Measurements from ENCODE around the gene CFAP299. TPM values are rescaled to one million over a fixed set of nuclear protein-coding genes. Genes with fewer than 3 reads are reported as not detected.
"Not testable (repeated sequence)": the region's sequence is repeated elsewhere in the genome, so short reads cannot be mapped to it uniquely, and the experiment has no call there.

CFAP299 gene
- total and polyA plus RNA-seq, 4 donors: not detected

DNA sequence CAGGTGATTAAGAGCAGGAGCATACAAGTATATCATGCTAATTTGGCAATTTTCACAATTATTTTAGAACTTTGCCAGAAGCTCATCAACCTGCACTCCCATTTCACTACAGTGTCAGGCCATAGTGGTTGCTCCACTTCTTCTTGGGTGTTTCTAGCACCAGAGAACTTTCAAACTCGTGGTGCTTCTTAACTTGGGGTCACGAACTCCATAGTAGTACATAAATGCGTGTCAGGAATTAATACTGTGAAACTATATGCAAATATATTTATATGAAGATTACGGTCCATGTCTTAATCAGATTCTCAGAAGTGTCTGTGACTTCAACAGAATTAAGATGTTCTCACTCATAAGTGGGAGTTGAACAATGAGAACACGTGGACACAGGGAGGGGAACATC is 440.6 kb downstream of the CFAP299 start:
- Histone ChIP-seq H3K27me3 (ENCODE audit: control insufficient read depth in 1 of 2, insufficient read depth in 2 of 2, low read length in 1 of 2) (peaks cover 0 to 1% of the 10 kb centered on the region in 2 donors), H3K36me3 (ENCODE audit: control insufficient read depth in 1 of 2, insufficient read depth in 2 of 2, low read length in 1 of 2) (no peaks in the 10 kb centered on the region), H3K4me3 (ENCODE audit: low read length in 2 of 2) (no peak overlapping the region), H3K27ac (ENCODE audit: low read depth in 1 of 2, low read length in 2 of 2) (no peak overlapping the region), H3K9me3 (ENCODE audit: control insufficient read depth, low read length) (no peaks in the 10 kb centered on the region), H3K4me1 (ENCODE audit: control insufficient read depth in 1 of 2, insufficient read depth in 2 of 2, low read length in 2 of 2) (no peaks in the 10 kb centered on the region)
- DNase-seq (no peak), ATAC-seq (ENCODE audit: low FRiP score) (no peak)
- intact Hi-C loops (cut with DNase I): no loop called here
- 76% methylated on average over 5 of the region's 5 CpGs for WGBS, 2 donors

DNA sequence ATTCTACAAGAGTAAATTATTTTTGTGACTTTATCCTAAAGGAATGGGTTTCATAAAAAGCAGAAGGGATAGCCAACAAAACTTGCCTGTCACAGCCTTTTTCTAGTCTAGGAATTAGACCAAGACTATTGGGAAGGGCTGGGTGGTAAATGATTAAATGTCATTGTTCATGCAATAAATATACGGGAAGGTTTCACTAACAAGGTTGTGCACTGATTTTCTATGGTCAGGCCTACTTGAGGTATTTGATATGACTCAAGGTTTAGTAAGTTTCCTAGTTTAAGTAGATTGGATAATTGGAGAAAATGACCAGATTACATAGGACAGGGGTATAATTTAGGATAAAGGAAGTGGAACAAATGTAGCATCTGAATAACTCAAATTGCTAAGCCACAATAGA is 445.9 kb downstream of the CFAP299 start:
- no peaks in the 10 kb centered on the region for H3K36me3 ChIP-seq (ENCODE audit: control insufficient read depth in 1 of 2, insufficient read depth in 2 of 2, low read length in 1 of 2)
- H3K9me3 ChIP-seq (ENCODE audit: control insufficient read depth, low read length): no peaks in the 10 kb centered on the region
- intact Hi-C loops (cut with DNase I): no loop called here
- ATAC-seq (ENCODE audit: low FRiP score) (no peak), DNase-seq (no peak)
- no peak overlapping the region for H3K4me3 ChIP-seq (ENCODE audit: low read length in 2 of 2)
- no peaks in the 10 kb centered on the region for H3K4me1 ChIP-seq (ENCODE audit: control insufficient read depth in 1 of 2, insufficient read depth in 2 of 2, low read length in 2 of 2)
- H3K27me3 ChIP-seq (ENCODE audit: control insufficient read depth in 1 of 2, insufficient read depth in 2 of 2, low read length in 1 of 2): no peaks in the 10 kb centered on the region
- no peak overlapping the region for H3K27ac ChIP-seq (ENCODE audit: low read depth in 1 of 2, low read length in 2 of 2)
- 77 to 84% methylated on average over 1 of the region's 1 CpG for WGBS, 2 donors

DNA sequence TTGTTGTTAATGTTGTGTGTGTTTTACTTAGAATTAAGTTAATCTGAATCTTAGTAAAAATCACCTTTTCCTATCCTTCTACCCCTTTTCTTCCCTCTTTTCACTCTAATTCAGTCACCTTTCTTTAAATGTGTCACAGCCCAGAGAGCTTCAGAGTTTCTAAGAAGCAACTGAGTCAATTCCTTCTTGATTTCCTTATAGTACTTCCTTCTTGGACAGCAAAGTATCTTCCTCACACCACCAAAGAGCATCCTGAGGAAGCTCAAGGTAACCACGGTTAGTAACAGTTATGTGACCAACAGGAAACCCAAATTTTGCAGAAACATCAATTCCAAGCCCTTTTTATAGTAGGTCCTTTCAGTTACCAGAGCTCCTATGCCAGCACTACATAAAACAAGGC is 451.8 kb downstream of the CFAP299 start:
- Histone ChIP-seq H3K36me3 (ENCODE audit: control insufficient read depth in 1 of 2, insufficient read depth in 2 of 2, low read length in 1 of 2) (no peaks in the 10 kb centered on the region), H3K4me3 (ENCODE audit: low read length in 2 of 2) (no peak overlapping the region), H3K4me1 (ENCODE audit: control insufficient read depth in 1 of 2, insufficient read depth in 2 of 2, low read length in 2 of 2) (no peaks in the 10 kb centered on the region), H3K9me3 (ENCODE audit: control insufficient read depth, low read length) (no peaks in the 10 kb centered on the region), H3K27me3 (ENCODE audit: control insufficient read depth in 1 of 2, insufficient read depth in 2 of 2, low read length in 1 of 2) (no peaks in the 10 kb centered on the region), H3K27ac (ENCODE audit: low read depth in 1 of 2, low read length in 2 of 2) (no peak overlapping the region)
- ATAC-seq (ENCODE audit: low FRiP score): no peak
- DNase-seq: no peak
- intact Hi-C loops (cut with DNase I): no loop called here
- WGBS, 2 donors: 69 to 74% methylated on average over 1 of the region's 1 CpG

DNA sequence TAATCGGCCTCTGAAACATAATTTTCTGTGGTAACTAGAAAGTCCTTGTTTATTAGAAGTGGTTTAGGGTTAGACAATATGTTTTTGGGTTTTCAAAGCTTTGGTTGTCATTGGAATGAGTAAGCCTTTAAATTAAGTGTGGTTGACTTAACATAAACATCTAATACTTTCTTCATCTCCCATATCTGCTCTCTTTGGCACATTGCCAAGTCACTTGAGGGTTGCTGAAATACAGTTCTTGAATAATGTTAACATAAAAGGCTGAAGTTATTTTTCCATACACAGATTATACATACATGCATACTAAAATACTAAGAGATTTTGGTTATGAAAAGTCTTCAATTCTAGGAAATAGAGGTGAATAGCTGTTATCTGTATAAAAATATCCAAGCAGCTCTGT is 453.3 kb downstream of the CFAP299 start:
- Histone ChIP-seq H3K9me3 (ENCODE audit: control insufficient read depth, low read length) (no peaks in the 10 kb centered on the region), H3K4me1 (ENCODE audit: control insufficient read depth in 1 of 2, insufficient read depth in 2 of 2, low read length in 2 of 2) (no peaks in the 10 kb centered on the region), H3K4me3 (ENCODE audit: low read length in 2 of 2) (no peak overlapping the region), H3K27ac (ENCODE audit: low read depth in 1 of 2, low read length in 2 of 2) (no peak overlapping the region), H3K36me3 (ENCODE audit: control insufficient read depth in 1 of 2, insufficient read depth in 2 of 2, low read length in 1 of 2) (no peaks in the 10 kb centered on the region), H3K27me3 (ENCODE audit: control insufficient read depth in 1 of 2, insufficient read depth in 2 of 2, low read length in 1 of 2) (no peaks in the 10 kb centered on the region)
- ATAC-seq (ENCODE audit: low FRiP score) (no peak), DNase-seq (no peak)
- intact Hi-C loops (cut with DNase I): no loop called here
- 45 to 50% methylated on average over 1 of the region's 1 CpG for WGBS, 2 donors

DNA sequence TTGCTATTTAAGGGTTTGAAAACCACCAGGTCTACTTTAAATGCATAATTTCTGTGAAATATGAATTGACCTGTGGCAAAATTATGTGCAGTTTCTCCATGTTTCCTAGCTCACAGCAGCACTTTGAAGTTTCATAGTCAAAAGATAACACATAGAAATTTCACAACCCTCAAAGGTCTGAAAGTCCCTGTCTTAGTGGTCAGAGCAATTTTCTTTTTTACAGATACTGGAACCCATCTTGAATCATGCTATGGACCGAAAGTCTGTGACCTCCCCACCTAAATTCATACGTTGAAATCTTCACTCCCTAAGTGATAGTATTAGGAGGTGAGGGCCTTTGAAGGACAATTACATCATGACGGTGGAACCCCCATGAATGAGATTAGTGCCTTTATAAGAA is 454.6 kb downstream of the CFAP299 start:
- intact Hi-C loops (cut with DNase I): no loop called here
- ATAC-seq (ENCODE audit: low FRiP score) (no peak), DNase-seq (no peak)
- H3K36me3 ChIP-seq (ENCODE audit: control insufficient read depth in 1 of 2, insufficient read depth in 2 of 2, low read length in 1 of 2): no peaks in the 10 kb centered on the region
- H3K4me3 ChIP-seq (ENCODE audit: low read length in 2 of 2): no peak overlapping the region
- 87 to 93% methylated on average over 3 of the region's 3 CpGs for WGBS, 2 donors
- no peaks in the 10 kb centered on the region for H3K9me3 ChIP-seq (ENCODE audit: control insufficient read depth, low read length)
- H3K27me3 ChIP-seq (ENCODE audit: control insufficient read depth in 1 of 2, insufficient read depth in 2 of 2, low read length in 1 of 2): no peaks in the 10 kb centered on the region
- H3K4me1 ChIP-seq (ENCODE audit: control insufficient read depth in 1 of 2, insufficient read depth in 2 of 2, low read length in 2 of 2): no peaks in the 10 kb centered on the region
- H3K27ac ChIP-seq (ENCODE audit: low read depth in 1 of 2, low read length in 2 of 2): no peak overlapping the region

DNA sequence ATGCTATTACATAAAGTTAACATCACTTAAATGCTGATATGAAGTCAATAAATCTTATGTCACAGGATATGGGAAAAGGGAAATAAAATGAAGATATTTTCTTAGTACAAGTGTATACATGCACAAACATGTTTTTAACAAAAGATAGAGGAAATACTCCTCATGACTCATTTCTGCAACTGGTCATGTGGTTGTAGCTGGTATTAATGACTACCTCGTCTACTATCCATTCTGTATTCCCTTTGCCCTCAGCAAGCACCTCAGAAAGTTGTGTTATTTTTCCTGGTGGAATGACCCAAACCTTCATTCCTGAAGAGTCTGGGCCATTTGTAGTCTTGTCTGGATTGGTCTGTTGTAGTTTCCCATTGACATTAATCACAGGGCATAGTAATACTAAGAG is 458.1 kb downstream of the CFAP299 start:
- 73 to 85% methylated on average over 1 of the region's 1 CpG for WGBS, 2 donors
- ATAC-seq (ENCODE audit: low FRiP score); intact Hi-C loops (cut with DNase I); H3K27me3 ChIP-seq (ENCODE audit: control insufficient read depth in 1 of 2, insufficient read depth in 2 of 2, low read length in 1 of 2); H3K9me3 ChIP-seq (ENCODE audit: control insufficient read depth, low read length); H3K4me3 ChIP-seq (ENCODE audit: low read length in 2 of 2); H3K36me3 ChIP-seq (ENCODE audit: control insufficient read depth in 1 of 2, insufficient read depth in 2 of 2, low read length in 1 of 2); H3K27ac ChIP-seq (ENCODE audit: low read depth in 1 of 2, low read length in 2 of 2); H3K4me1 ChIP-seq (ENCODE audit: control insufficient read depth in 1 of 2, insufficient read depth in 2 of 2, low read length in 2 of 2); DNase-seq: not testable (repeated sequence)

DNA sequence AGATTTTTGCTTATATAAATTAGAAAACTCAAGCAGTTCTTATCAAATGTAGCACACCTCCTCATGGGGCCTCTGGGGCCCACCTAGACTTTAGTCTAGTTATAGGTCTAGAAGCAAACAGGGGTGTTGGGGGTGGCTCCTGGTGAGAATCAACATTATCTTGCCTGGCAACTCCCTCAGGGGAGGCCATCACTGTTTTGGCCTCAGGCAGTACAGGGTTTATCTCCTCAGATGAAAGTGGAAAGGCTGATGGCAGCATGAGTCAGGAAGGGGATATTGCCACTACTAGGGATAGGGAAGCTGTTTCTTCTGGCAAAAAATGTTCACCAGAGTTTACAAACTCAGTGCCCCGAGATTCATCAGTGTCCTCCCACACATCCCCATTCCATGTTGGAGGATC is 462.6 kb downstream of the CFAP299 start:
- 42 to 87% methylated on average over 1 of the region's 1 CpG for WGBS, 2 donors
- Histone ChIP-seq H3K9me3 (ENCODE audit: control insufficient read depth, low read length) (peaks cover 5% of the 10 kb centered on the region), H3K27me3 (ENCODE audit: control insufficient read depth in 1 of 2, insufficient read depth in 2 of 2, low read length in 1 of 2) (no peaks in the 10 kb centered on the region), H3K36me3 (ENCODE audit: control insufficient read depth in 1 of 2, insufficient read depth in 2 of 2, low read length in 1 of 2) (no peaks in the 10 kb centered on the region), H3K27ac (ENCODE audit: low read depth in 1 of 2, low read length in 2 of 2) (no peak overlapping the region), H3K4me1 (ENCODE audit: control insufficient read depth in 1 of 2, insufficient read depth in 2 of 2, low read length in 2 of 2) (no peaks in the 10 kb centered on the region), H3K4me3 (ENCODE audit: low read length in 2 of 2) (no peak overlapping the region)
- ATAC-seq (ENCODE audit: low FRiP score): no peak
- DNase-seq: no peak
- intact Hi-C loops (cut with DNase I): no loop called here

DNA sequence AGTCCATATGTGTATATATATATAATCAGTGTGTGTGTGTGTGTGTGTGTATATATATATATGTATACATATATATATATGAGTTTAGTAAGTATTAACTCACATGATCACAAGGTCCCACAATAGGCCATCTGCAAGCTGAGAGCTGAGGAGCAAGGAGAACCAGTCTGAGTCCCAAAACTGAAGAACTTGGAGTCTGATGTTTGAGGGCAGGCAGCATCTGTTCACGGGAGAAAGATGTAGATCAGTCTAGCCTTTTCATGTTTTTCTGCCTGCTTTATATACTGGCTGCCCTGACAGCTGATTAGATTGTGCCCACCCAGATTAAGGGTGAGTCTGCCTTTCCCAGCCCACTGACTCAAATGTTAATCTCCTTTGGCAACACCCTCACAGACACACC is 465.2 kb downstream of the CFAP299 start:
- H3K4me3 ChIP-seq (ENCODE audit: low read length in 2 of 2); H3K27ac ChIP-seq (ENCODE audit: low read depth in 1 of 2, low read length in 2 of 2); H3K36me3 ChIP-seq (ENCODE audit: control insufficient read depth in 1 of 2, insufficient read depth in 2 of 2, low read length in 1 of 2); H3K9me3 ChIP-seq (ENCODE audit: control insufficient read depth, low read length); H3K4me1 ChIP-seq (ENCODE audit: control insufficient read depth in 1 of 2, insufficient read depth in 2 of 2, low read length in 2 of 2); H3K27me3 ChIP-seq (ENCODE audit: control insufficient read depth in 1 of 2, insufficient read depth in 2 of 2, low read length in 1 of 2); intact Hi-C loops (cut with DNase I); DNase-seq; ATAC-seq (ENCODE audit: low FRiP score): not testable (repeated sequence)
- 83 to 87% methylated on average over 1 of the region's 1 CpG for WGBS, 2 donors

DNA sequence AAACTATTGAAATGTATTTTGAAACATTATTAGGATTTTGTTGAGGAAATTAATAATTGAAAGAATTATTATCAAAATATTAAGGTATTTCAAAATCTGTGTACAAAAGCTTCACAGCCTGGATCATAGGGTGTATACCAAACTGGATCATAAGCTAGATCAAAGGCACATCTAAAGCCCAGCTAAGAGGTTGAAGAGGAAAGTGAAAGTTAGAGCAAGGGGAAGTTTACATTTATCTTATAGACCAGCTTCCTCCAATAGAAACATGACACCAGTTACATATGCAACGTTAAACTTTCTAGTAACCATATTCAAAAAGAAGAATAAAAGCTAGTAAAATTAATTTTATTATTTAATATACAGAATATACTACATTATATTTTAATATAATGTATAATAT is 467.8 kb downstream of the CFAP299 start:
- Histone ChIP-seq H3K27me3 (ENCODE audit: control insufficient read depth in 1 of 2, insufficient read depth in 2 of 2, low read length in 1 of 2) (no peaks in the 10 kb centered on the region), H3K27ac (ENCODE audit: low read depth in 1 of 2, low read length in 2 of 2) (no peak overlapping the region), H3K4me3 (ENCODE audit: low read length in 2 of 2) (no peak overlapping the region), H3K4me1 (ENCODE audit: control insufficient read depth in 1 of 2, insufficient read depth in 2 of 2, low read length in 2 of 2) (no peaks in the 10 kb centered on the region), H3K36me3 (ENCODE audit: control insufficient read depth in 1 of 2, insufficient read depth in 2 of 2, low read length in 1 of 2) (no peaks in the 10 kb centered on the region), H3K9me3 (ENCODE audit: control insufficient read depth, low read length) (no peaks in the 10 kb centered on the region)
- ATAC-seq (ENCODE audit: low FRiP score) (no peak), DNase-seq (no peak)
- intact Hi-C loops (cut with DNase I): no loop called here
- 65 to 66% methylated on average over 1 of the region's 1 CpG for WGBS, 2 donors

Data from aorta (tissue), 5 donors.